ENCODE results near the gene CPD. TPM values are rescaled to one million over a fixed set of nuclear protein-coding genes. Genes with fewer than 3 reads are reported as not detected.
A peak's percentile ranks its signal among the peaks of the same experiment; 100 is the strongest.

The CPD gene
- polyA plus RNA-seq, 1 of the 3 experiments (the other 2 are of a cell fraction) = 12.5 TPM

- Histone ChIP-seq H3K4me2 (peak overlapping the region; percentile 92), H4K20me1 (ENCODE audit: insufficient read depth) (peaks cover 23% of the 10 kb centered on the region; the same call in 1 of the 2 replicates), H3K4me1 (ENCODE audit: control insufficient read depth in 1 of 2, insufficient read depth in 2 of 2, low read depth in 1 of 2, low read length in 1 of 2) (peaks cover 5 to 21% of the 10 kb centered on the region in 2 experiments; a peak in 3 of 4 replicates), H3K27ac (ENCODE audit: low read depth in 2 of 2, low read length in 1 of 2) (no peak overlapping the region), H3F3A (replicated peaks; ENCODE audit: insufficient read depth) (no peaks in the 10 kb centered on the region), H3K27me3 (ENCODE audit: insufficient read depth) (no peaks in the 10 kb centered on the region), H3K4me3 (ENCODE audit: low read depth in 2 of 2, low read length in 1 of 2) (peak overlapping the region; percentile 70 to 95), H3K9me3 (no peaks in the 10 kb centered on the region), H3K9me2 (no peaks in the 10 kb centered on the region), H3K36me3 (replicated peaks in 1 of 2; ENCODE audit: control insufficient read depth in 1 of 2, insufficient read depth in 2 of 2, low read length in 1 of 2) (peaks cover 8 to 9% of the 10 kb centered on the region in 2 experiments), H3K79me2 (ENCODE audit: insufficient read depth) (peaks cover 59% of the 10 kb centered on the region), H2AFZ (ENCODE audit: low read depth) (no peak overlapping the region), H3K9ac (peak overlapping the region; percentile 80; the same call in 1 of the 2 replicates)
- TF ChIP-seq, protein P1, sequence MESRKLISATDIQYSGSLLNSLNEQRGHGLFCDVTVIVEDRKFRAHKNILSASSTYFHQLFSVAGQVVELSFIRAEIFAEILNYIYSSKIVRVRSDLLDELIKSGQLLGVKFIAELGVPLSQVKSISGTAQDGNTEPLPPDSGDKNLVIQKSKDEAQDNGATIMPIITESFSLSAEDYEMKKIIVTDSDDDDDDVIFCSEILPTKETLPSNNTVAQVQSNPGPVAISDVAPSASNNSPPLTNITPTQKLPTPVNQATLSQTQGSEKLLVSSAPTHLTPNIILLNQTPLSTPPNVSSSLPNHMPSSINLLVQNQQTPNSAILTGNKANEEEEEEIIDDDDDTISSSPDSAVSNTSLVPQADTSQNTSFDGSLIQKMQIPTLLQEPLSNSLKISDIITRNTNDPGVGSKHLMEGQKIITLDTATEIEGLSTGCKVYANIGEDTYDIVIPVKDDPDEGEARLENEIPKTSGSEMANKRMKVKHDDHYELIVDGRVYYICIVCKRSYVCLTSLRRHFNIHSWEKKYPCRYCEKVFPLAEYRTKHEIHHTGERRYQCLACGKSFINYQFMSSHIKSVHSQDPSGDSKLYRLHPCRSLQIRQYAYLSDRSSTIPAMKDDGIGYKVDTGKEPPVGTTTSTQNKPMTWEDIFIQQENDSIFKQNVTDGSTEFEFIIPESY (IDR thresholded peaks at IDR 0.05; ENCODE audit: borderline replicate concordance, low read depth) = no peak
- TF ChIP-seq JUND (IDR thresholded peaks at IDR 0.05) (no peak), EZH2phosphoT487 (IDR thresholded peaks at IDR 0.05; ENCODE audit: borderline replicate concordance, low read depth) (no peak), RFX5 (IDR thresholded peaks at IDR 0.05; ENCODE audit: low read length) (no peak), USF1 (IDR thresholded peaks at IDR 0.05; ENCODE audit: borderline replicate concordance, low read depth) (no peak), FOXM1 (IDR thresholded peaks at IDR 0.05; ENCODE audit: low read depth) (no peak)
- CTCF ChIA-PET = interaction anchor here (0.7 to 1.6 kb wide), 5 partner anchors 9 to 41 kb away, joined by 3 to 8 read pairs (median 3); no protein-coding TSS in a partner anchor
- DNase-seq = no peak
- POLR2A ChIA-PET = interaction anchor here (0.6 to 1.4 kb wide), 2 partner anchors 14 to 952 kb away, joined by 4 to 6 read pairs; no protein-coding TSS in a partner anchor
- WGBS (ENCODE audit: low lambda C conversion rate) = 78% methylated on average over 7 of the region's 7 CpGs
Observed at GRCh38 chr17:30380643-30381339, 2.1 kb downstream of the CPD start.

DNA sequence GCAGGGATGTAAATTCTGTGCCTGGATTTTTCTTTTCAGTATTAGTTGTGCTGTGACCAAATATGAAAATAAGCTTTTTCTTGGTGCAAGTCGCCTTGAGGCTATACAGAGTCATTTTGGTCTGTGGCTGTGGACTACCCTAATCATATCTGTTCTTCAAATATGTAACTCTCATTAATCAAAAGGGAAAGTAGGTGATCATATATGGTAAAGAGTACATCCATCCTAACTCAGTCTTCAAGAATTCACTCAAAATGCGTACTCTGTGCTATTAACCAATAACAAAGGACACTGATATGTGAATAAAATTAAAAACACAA is 2.6 kb downstream of the CPD start:
- ChIA-PET POLR2A (interaction anchor here (0.6 kb wide), 1 partner anchor 953 kb away, joined by 6 read pairs; no protein-coding TSS in a partner anchor), CTCF (interaction anchor here (1.5 to 1.6 kb wide), 3 partner anchors 9 to 41 kb away, joined by 3 to 8 read pairs (median 5); no protein-coding TSS in a partner anchor)
- Histone ChIP-seq H3K9me2 (no peaks in the 10 kb centered on the region), H3K36me3 (replicated peaks in 1 of 2; ENCODE audit: control insufficient read depth in 1 of 2, insufficient read depth in 2 of 2, low read length in 1 of 2) (peaks cover 10 to 14% of the 10 kb centered on the region in 2 experiments), H3K9ac (no peak overlapping the region), H3K4me1 (ENCODE audit: control insufficient read depth in 1 of 2, insufficient read depth in 2 of 2, low read depth in 1 of 2, low read length in 1 of 2) (peaks cover 5 to 21% of the 10 kb centered on the region in 2 experiments; a peak in 3 of 4 replicates), H4K20me1 (ENCODE audit: insufficient read depth) (peaks cover 23% of the 10 kb centered on the region; the same call in 1 of the 2 replicates), H3K4me2 (peak overlapping the region; percentile 92), H2AFZ (ENCODE audit: low read depth) (no peak overlapping the region), H3K4me3 (ENCODE audit: low read depth in 2 of 2, low read length in 1 of 2) (peak overlapping the region in 1 of 2 experiments; percentile 12; a peak in 1 of 4 replicates), H3K9me3 (no peaks in the 10 kb centered on the region), H3F3A (replicated peaks; ENCODE audit: insufficient read depth) (no peaks in the 10 kb centered on the region), H3K27me3 (ENCODE audit: insufficient read depth) (no peaks in the 10 kb centered on the region), H3K79me2 (ENCODE audit: insufficient read depth) (peaks cover 59% of the 10 kb centered on the region), H3K27ac (ENCODE audit: low read depth in 2 of 2, low read length in 1 of 2) (no peak overlapping the region; a peak in 1 of 4 replicates)
- WGBS (ENCODE audit: low lambda C conversion rate) = 98% methylated on average over 2 of the region's 2 CpGs
- DNase-seq = no peak
- no peak for TF ChIP-seq MAX (IDR thresholded peaks at IDR 0.05; ENCODE audit: low read depth)
- TF ChIP-seq NFIC (IDR thresholded peaks at IDR 0.05; ENCODE audit: borderline replicate concordance) = no peak
- no peak for TF ChIP-seq PBX3 (IDR thresholded peaks at IDR 0.05)
- TF ChIP-seq RXRA (IDR thresholded peaks at IDR 0.05; ENCODE audit: borderline replicate concordance, low read depth) = no peak
- TF ChIP-seq, protein P2, sequence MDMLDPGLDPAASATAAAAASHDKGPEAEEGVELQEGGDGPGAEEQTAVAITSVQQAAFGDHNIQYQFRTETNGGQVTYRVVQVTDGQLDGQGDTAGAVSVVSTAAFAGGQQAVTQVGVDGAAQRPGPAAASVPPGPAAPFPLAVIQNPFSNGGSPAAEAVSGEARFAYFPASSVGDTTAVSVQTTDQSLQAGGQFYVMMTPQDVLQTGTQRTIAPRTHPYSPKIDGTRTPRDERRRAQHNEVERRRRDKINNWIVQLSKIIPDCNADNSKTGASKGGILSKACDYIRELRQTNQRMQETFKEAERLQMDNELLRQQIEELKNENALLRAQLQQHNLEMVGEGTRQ (IDR thresholded peaks at IDR 0.05; ENCODE audit: borderline replicate concordance, low read depth, low read length) = no peak
- TF ChIP-seq, protein P3, sequence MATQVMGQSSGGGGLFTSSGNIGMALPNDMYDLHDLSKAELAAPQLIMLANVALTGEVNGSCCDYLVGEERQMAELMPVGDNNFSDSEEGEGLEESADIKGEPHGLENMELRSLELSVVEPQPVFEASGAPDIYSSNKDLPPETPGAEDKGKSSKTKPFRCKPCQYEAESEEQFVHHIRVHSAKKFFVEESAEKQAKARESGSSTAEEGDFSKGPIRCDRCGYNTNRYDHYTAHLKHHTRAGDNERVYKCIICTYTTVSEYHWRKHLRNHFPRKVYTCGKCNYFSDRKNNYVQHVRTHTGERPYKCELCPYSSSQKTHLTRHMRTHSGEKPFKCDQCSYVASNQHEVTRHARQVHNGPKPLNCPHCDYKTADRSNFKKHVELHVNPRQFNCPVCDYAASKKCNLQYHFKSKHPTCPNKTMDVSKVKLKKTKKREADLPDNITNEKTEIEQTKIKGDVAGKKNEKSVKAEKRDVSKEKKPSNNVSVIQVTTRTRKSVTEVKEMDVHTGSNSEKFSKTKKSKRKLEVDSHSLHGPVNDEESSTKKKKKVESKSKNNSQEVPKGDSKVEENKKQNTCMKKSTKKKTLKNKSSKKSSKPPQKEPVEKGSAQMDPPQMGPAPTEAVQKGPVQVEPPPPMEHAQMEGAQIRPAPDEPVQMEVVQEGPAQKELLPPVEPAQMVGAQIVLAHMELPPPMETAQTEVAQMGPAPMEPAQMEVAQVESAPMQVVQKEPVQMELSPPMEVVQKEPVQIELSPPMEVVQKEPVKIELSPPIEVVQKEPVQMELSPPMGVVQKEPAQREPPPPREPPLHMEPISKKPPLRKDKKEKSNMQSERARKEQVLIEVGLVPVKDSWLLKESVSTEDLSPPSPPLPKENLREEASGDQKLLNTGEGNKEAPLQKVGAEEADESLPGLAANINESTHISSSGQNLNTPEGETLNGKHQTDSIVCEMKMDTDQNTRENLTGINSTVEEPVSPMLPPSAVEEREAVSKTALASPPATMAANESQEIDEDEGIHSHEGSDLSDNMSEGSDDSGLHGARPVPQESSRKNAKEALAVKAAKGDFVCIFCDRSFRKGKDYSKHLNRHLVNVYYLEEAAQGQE (IDR thresholded peaks at IDR 0.05; ENCODE audit: low read depth, low read length) = no peak
- TF ChIP-seq, protein P4, sequence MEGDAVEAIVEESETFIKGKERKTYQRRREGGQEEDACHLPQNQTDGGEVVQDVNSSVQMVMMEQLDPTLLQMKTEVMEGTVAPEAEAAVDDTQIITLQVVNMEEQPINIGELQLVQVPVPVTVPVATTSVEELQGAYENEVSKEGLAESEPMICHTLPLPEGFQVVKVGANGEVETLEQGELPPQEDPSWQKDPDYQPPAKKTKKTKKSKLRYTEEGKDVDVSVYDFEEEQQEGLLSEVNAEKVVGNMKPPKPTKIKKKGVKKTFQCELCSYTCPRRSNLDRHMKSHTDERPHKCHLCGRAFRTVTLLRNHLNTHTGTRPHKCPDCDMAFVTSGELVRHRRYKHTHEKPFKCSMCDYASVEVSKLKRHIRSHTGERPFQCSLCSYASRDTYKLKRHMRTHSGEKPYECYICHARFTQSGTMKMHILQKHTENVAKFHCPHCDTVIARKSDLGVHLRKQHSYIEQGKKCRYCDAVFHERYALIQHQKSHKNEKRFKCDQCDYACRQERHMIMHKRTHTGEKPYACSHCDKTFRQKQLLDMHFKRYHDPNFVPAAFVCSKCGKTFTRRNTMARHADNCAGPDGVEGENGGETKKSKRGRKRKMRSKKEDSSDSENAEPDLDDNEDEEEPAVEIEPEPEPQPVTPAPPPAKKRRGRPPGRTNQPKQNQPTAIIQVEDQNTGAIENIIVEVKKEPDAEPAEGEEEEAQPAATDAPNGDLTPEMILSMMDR (IDR thresholded peaks at IDR 0.05) = no peak
- no peak for TF ChIP-seq MEF2A (IDR thresholded peaks at IDR 0.05; ENCODE audit: borderline replicate concordance, low read depth)
- TF ChIP-seq RFX5 (IDR thresholded peaks at IDR 0.05; ENCODE audit: low read length) = no peak
